Coronary artery (tissue), 2 donors: ENCODE results near the gene FAM110D.

Experiments used
- DNase-seq: peaks from one replicate; pipeline ENCODE4 v3.0.0-alpha.2; 2017; ENCODE audit warnings: low spot score
- H3K27ac ChIP-seq, 2 donors: fragments of 200-600 bp; sonication (generic); one replicate each; pipeline ENCODE4 v1.5.1; 2016 to 2019
- H3K4me3 ChIP-seq: fragments of 200-600 bp; sonication (generic); 2 replicates; pipeline ENCODE4 v1.5.1; 2016; ENCODE audit warnings: mild to moderate bottlenecking, moderate library complexity
- CTCF ChIP-seq: fragments of 200-600 bp; sonication (generic); IDR thresholded peaks from one replicate; pipeline ENCODE4 v1.5.1; 2019; ENCODE audit warnings: antibody characterized with exemption

The FAM110D gene

GRCh38 chr1:26132128-26132833, 26.6 kb upstream of the FAM110D start:
- DNase-seq, result no peak
- Histone ChIP-seq H3K4me3 (no peak overlapping the region), H3K27ac (no peak overlapping the region)
- no peak for TF ChIP-seq CTCF

GRCh38 chr1:26132834-26133167, 26.1 kb upstream of the FAM110D start:
- no peak for DNase-seq

GRCh38 chr1:26134466-26134865, 24.4 kb upstream of the FAM110D start:
- Histone ChIP-seq H3K4me3 (no peak overlapping the region), H3K27ac (no peak overlapping the region)
- no peak for DNase-seq
- TF ChIP-seq CTCF, result no peak

More at GRCh38 chr1:26132834-26133167, 26.1 kb upstream of the FAM110D start:
- Histone ChIP-seq H3K27ac (no peak overlapping the region), H3K4me3 (no peak overlapping the region)
- no peak for TF ChIP-seq CTCF

- no peak for TF ChIP-seq CTCF
- Histone ChIP-seq H3K4me3 (no peak overlapping the region), H3K27ac (no peak overlapping the region)
- DNase-seq, result no peak
Measured at GRCh38 chr1:26138974-26139558, 19.8 kb upstream of the FAM110D start.

- no peak for DNase-seq
- no peak overlapping the region for H3K4me3 ChIP-seq
- no peak overlapping the region for H3K27ac ChIP-seq
- TF ChIP-seq CTCF, result no peak
Measured at GRCh38 chr1:26142159-26142558, 16.7 kb upstream of the FAM110D start.

GRCh38 chr1:26145041-26145959, 13.6 kb upstream of the FAM110D start:
- Histone ChIP-seq H3K4me3 (no peak overlapping the region), H3K27ac (no peak overlapping the region)
- no peak for DNase-seq
- TF ChIP-seq CTCF, result peak; percentile 59
